Activated CD8-positive, alpha-beta memory T cell treated with anti-CD3 and anti-CD28 coated beads, Interleukin-2, amount 50 U/mL, for 24 hours (primary cell): ENCODE measurements around the gene B3GALNT2.
"Not testable (repeated sequence)": the region's sequence is repeated elsewhere in the genome, so short reads cannot be mapped to it uniquely, and the experiment has no call there.

ENCODE experiments used
- DNase-seq: peaks from one replicate; pipeline ENCODE4 v3.0.0-alpha.2; 2020; ENCODE audit errors: extremely low read depth

B3GALNT2 gene

DNA sequence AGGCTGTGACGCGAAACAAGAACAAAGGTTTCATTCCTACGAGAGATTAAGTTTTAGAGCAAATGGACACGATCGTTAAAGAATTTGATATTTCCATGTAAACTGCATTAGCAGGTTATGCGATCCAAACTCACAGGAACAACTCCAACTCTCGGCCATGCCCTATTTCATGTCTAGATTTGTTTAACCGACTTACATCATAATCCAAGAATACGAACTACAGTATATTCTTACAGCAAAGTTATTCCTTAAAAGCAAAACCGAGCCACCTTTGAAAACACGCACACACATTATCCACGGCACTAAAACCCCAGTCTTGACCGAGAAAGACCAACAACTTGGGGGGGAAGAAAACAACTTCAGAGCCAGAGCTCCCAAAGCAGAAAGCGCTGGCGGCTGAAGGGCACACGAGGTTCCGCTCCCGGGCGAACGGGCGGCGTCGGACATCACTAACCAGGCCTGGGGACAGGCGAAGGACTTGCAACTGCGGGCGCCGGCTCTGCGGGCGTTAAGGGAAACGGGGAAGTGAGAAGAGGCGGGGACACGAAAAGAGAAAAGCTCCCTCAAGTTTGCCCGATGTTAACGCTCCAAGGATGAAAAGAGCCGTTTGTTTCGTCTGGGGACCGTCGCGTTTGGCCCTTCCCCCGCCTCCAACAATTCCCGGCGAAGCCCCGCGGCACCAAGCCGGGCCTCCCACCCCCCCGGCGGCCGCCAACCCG, 690 bp downstream of the B3GALNT2 start:
- DNase-seq, result no peak

DNA sequence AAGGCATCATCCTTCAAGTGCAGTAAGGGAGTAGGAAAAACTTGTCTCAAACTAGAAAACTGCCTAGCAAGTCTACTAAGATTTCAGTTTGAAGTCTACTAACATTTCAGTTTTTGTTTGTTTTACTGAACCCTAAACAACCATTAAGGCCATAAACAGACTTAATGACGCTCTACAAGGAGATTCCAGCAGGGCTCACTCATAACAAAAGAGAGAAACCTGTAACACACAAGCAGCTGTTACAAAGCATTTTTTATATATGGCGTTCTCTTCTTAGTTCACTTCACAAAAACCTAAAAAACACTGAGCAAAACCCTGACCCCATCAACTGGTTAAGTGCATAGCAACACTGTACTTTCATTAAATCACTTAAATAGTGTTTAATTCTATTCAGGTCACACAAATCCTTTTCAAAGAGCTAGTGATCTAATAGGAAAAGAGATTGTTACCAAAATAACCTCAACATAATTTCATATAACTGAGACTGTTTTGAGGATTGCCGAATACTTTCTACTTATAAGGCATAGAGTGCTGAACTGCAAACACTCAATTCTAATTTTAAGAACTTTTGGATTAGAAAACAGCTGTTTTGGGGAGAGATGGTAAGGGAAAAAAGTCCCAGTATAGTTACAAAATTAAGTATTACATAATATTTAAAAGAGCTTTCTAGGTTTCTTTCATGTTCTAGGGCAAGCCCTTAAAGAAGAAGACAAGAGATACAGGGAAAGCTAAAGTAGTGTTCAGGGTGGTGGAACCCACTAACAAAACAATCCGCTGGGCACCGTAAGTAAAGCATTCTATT, 1.4 kb downstream of the B3GALNT2 start:
- DNase-seq, result no peak

DNA sequence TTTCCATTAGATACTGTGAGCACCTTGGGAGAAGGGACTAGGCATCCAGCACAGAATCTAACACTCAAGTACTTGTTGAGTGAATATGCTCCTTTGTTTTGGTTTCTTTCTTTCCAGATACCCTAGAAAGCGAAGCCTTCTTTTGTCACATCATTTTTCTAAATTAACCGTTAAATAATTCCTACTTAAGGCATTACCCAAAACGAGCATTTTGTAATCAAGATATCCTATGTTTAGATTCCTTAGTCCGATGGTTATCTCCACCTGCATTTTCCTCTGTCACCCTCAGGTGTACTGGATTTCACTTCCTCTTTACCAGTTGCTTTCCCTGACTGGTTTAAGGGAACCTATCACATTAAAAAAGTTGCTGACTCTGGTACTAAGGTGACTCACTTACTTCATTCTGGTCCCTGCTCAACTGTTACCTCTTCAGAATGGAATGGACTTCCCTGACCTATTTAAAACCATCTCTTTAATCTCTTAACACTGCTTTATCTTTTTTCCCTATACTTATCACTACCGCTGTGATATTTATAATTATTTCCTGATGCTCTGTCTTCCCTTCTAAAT, 3.2 kb downstream of the B3GALNT2 start:
- DNase-seq, result no peak

DNA sequence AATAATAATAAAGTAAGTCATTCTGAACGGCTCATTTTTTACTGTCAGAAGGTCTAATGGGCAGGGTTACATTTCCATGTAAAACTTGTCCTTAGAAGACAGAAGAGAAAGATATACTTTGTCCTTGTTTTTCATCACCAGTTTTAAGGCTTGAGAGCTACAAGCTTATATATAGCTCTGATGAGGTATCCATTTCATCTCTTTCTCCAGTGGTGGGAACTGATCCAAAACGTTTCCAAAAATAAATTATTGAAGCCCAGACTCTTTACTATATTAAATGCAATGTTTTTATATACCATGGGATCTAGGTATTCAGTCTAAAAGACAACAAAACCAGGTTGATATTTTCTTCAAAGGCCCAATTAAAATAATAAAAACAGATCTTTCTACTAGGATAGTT, 8.7 kb downstream of the B3GALNT2 start:
- no peak for DNase-seq

DNA sequence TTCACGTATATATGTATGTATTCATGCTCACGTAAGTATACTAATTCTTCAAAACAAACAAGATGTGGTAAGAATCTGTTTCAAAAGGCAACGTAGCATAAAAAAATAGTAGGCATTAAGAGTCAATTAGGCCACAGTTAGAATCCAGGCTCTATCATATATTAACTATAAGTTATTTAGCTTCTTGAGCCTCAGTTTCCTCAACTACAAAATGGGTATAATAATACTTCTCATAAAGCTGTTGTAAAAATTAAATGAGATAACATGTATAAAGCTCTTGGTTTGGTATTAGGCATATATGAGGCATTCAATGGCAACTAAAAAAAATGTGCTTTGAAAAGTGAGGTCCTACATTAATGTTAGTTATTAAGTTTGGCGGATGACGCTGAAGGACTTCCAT, 9.2 kb downstream of the B3GALNT2 start:
- no peak for DNase-seq

DNA sequence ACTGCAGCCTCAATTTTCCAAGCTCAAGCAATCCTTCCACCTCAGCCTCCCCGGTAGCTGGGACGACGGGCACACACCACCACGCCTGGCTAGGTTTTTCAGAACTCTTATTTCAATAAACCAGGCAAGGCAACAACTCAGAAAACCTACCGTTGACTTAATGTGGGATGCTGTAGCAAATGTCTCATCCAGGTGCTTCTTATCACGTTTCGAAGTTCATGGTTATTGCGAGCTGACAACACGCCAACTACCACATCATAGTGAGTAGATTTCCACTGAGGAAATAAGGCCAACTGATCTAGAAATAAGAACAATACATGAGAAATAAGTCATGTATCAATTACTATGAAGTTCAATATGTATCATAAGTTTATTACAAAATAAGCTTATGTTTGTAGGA, 9.7 kb downstream of the B3GALNT2 start:
- DNase-seq, result no peak

DNA sequence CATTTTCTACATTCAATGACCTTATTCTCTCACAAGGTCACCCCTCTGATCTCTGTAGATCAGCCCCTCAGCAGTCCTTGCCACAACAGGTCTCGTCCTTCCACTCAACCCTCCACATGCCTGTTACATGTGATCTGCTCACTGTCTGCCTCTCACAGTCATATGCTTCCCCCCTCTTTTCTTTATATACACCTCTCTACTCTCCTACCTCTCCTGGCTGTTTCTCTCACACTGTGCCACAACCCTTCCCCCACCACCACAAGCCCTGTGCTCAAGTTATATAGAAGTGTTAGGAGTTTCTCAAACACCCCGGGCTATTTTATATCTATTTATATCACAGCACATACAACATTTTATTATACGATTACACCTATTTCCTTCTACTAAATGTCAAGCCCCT, 12.6 kb downstream of the B3GALNT2 start:
- no peak for DNase-seq

DNA sequence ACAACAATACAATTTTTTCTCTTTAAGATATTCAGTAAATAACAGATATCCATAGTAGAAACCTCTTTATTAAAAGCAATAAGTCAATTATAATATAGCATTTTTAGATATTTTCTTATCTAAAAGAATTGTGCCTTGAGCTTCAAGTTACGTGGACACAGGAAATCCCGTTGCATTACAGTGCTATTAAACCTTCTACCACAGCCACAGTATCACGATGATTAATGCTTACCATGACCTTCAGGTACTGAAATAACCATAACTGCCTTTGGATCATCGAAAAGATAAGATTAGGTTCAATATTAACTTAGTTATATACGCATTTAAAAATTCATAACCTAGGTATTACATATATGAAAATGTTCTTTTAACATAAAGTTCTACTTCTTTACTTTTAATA, 17.9 kb downstream of the B3GALNT2 start:
- no peak for DNase-seq

DNA sequence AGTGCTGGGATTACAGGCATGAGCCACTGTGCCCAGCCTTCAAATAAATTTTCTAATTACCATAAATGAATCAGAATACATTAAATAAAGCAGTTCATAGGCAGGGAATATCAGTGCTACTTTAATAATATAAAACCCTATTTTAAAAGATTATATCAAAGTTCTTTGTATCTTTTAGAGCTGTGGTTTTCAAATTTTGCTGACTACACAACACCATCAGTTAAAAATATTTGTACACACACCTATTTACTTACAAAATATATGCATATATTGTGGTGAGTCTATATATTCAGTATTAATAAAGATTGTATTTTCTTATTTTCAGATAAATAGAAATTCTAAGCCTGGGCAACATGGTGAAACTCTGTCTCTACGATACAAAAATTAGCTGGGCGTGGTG, 18.7 kb downstream of the B3GALNT2 start:
- DNase-seq, result no peak

DNA sequence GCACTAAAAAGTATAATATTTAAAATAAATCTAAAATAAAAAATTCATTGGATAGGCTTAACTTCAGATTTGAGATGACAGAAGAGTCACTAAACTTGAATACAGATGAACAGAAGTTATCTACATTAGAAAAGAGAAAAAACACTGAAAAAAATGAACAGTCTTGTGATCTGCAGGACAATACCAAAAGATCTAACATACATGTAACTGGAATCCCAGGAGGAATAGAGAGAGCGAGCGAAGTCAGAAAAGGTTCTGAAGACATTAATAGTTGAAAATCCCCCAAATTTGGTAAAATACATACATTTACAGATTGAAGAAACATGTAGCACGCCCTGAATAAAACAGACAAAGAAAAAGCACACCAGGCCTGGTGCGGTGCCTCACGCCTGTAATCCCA, 21.2 kb downstream of the B3GALNT2 start:
- DNase-seq, result no peak

DNA sequence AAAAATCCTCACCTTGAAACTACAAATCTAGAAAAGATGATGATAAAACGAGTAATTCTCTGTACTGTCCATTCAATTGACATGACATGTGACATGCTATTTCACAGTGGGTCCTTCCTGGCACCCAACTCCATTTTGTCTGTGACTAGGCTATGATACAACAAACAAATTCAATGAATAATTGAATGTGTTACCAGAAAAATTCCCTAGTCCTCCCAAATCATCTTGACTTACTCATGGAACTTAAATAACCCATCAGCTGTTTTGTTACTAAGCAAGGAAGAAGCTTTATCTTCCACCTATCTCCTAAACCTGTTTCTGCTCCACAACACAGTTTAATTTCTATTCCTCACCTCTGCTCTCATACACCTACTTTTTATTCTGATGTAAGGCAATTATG, 30.4 kb downstream of the B3GALNT2 start:
- DNase-seq, result no peak

DNA sequence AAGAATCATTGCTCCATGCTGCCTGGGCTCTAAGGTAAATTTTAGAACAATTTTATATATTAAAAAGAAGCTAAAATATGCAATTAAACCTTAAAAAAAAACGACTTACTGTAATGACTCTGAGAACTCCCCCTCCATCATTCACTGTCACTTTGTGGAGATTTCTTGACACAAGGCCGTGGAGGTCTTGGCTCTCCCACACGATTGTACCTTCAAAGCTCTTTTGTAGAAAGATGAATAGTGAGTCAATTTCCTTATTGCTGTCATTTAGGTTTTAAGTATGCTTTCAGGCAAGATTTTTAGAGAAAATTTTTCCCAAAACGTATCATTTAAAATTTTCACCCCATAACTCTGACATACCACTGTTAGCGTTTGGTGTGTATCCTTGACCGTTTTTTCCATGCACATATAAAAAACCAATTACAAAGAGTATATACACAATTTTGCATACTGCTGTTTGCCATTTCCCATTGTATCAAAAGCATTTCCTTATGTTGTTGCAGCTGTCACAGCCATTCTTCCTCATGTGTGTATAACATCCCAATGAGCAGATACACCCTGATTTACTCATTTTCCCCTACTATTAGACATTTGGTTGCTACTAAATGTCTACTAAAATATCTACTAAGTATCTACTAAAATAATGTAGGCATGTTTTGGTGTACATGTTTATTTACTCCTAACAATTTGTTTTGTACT, 33.4 kb downstream of the B3GALNT2 start:
- no peak for DNase-seq

DNA sequence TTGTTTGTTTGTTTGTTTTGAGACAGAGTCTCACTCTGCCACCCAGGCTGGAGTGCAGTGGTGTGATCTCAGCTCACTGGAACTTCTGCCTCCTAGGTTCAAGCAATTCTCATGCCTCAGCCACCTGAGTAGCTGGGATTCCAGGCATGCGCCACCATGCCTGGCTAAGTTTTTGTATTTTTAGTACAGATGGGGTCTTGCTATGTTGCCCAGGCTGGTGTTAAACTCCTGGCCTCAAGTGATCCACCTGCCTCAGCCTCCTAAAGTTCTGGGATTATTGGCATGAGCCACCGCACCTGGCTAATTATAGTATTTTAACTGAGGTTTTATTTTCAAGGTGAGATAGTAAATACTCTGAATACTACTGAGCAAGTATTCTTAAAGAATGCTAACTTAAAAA, 34.4 kb downstream of the B3GALNT2 start:
- not testable (repeated sequence) for DNase-seq

DNA sequence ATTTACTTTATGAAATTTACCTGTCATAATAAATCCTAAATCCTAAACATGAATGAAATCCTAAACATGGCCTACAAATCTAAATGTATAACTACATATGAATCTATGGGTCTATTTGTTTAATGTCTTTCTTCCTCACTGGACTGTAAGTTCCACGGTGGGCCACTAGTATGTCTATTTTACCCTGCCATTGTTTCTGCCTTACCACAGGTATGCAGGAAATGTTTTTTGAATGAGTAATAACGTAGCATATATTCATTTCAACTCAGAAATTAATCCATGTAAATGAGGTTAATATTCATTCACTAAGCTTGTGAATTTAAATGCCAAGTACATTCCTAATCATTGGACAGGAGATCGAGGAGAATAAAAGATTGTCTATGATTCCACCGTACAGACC, 35.3 kb downstream of the B3GALNT2 start:
- DNase-seq, result no peak

DNA sequence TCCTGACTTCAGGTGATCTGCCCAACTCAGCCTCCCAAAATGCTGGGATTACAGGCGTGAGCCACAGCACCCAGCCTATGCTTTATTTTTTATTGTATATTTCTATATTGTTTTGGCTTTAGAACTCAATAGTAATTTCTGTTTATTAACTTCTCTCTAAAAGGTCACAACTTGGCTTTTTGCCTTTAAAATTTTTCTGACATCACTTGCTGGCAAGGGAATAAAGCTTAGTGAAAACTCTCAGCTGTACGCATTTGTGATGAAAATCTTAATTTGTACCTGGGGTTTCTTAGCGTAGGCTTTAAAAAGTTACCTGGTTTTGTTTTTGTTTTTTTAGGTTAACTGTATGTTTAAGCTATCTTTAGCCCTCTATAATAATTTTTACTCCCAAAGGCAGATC, 36.2 kb downstream of the B3GALNT2 start:
- no peak for DNase-seq

DNA sequence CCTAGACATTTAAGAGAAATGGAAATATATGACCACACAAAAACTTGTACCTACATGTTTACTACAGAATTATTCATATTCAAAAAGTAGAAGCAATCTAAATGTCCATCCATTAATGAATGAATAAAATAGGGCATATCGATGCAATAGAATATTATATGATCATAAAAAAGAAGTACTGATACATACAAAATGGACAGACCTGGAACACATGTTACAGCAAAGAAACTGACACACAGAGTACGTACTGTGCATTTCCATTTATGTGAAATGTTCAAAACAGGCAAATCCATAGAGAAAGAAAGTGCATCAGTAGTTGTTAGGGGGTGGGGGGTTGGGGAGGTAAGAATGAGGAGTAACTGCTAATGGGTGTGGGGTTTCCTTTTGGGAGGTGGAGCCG, 39.2 kb downstream of the B3GALNT2 start:
- no peak for DNase-seq

DNA sequence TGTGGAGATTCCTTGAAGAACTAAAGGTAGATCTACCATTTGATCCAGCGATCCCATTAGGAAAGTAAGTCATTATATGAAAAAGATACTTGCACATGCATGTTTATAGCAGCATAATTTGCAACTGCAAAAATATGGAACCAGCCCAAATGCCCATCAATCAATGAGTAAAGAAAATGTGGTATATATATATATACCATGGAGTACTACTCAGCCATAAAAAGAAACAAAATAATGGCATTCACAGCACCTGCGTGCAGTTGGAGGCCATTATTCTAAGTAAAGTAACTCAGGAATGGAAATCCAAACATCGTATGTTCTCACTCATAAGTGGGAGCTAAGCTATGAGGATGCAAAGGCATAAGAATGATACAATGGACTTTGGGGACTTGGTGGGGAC, 41.4 kb downstream of the B3GALNT2 start:
- DNase-seq, result not testable (repeated sequence)

DNA sequence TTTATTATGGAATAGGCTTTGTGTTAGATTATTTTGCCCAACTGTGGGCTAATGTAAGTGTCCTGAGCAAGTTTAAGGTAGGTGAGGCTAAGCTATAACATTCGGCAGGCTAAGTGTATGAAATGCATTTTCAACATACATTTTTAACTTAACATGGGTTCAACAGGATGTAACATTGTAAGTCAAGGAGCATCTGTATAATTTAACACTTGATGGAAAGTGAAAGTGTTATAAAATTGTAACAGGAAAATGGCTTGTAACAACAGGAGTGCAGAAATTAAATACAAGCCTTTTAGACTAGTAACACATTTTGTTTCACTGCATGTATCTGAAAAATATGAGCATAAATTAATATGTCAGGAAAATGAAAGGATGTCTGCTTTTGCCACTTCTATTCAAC, 42.3 kb downstream of the B3GALNT2 start:
- no peak for DNase-seq

DNA sequence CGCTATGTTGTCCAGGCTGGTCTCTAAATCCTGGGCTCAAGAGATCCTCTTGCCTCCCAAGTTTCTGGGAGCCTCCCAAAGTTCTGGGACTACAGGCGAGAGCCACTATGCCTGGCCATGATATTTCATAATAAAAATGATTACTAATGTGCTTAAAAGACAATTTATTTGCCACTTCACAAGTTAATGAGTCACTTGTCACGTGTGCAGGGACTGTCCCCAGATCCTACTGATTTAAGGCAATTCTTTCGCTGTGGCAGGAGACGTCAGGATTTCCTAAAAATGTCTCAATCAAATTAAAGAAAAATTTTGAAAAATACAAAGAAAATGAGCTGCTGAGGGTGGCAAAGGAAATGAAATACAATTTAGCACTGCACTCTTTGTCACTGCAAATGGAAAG, 43.5 kb downstream of the B3GALNT2 start:
- DNase-seq, result no peak

DNA sequence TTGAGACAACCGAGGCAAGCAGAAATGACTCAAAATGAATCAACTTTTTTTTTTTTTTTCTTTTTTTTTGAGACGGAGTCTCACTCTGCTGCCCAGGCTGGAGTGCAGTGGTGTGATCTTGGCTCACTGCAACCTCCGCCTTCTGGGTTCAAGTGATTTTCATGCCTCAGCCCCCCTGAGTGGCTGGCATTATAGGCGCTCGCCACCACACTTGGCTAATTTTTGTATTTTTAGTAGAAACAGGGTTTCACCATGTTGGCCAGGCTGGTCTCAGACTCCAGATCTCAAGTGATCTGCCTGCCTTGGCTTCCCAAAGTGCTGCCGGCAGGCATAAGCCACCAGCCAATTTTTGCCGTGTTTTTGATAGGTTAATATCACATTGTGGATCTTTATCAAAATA, 46.4 kb downstream of the B3GALNT2 start:
- not testable (repeated sequence) for DNase-seq

DNA sequence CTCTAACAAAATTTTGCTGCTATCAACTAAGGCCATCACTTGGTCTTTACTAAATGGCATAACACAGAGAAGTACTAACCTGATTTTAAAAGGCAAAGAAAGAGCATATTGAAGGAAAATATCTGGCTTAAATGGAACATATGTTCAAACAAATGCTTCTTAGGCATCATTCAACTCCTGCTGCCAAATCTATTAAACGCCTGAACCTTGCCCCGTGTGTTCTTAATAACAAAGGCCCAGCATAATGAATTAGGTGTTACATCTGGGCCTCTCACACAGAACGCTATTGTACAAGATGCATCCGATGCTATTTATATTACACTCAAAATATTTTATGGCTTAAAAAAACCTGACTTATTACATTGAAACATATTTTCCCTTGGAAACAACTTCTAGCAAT, 48.4 kb downstream of the B3GALNT2 start:
- no peak for DNase-seq

DNA sequence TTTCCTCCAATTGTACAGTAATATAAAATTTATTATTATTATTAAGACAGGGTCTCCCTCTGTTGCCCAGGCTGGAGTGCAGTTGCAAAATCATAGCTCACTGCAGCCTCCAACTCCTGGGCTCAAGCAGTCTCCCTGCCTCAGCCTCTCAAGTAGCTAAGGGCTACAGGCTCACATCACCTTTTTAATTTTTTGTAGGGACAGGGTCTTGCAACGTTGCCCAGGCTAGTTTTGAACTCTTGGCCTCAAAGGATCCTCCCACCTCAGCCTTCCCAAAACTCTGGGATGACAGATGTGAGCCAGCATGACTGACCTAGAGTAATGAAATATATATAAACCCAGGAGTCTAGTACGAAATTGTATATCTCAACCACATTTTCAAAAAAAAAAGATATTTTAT, 49.2 kb downstream of the B3GALNT2 start:
- DNase-seq, result no peak

DNA sequence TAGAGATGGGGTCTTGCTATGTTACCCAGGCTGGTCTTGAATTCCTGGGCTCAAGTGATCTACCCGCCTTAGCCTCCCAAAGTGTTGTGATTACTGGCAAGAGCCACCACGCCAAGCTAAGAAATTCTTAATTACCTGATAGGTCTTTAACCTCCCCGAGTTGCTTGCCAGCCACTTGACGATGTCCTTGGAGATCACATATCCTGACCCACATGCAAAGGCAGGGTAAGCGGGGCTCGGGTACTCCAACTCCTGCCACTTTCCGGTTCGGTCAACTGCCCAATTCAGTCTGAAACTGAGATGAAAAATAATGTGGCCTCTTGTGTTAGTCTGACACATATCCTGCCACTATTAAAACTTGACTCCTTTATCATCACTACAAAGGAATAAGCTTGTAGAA, 50.2 kb downstream of the B3GALNT2 start:
- DNase-seq, result no peak
